A673 (cell line): ENCODE measurements around the gene CFAP100. TPM values are rescaled to one million over a fixed set of nuclear protein-coding genes. Genes with fewer than 3 reads are reported as not detected.

Experiments
- BruUV-seq: library from RNA; stranded (reverse); fragments of 400-500 nt; replicated peaks from 2 replicates; lab custom pipeline; 2021; lab: Mats Ljungman, UMichigan
- CTCF ChIA-PET: fragments of 300-600 bp; sonication (Branson Sonifier 250); formaldehyde crosslinking; loops from one replicate; lab custom pipeline; 2022; ENCODE audit warnings: antibody characterized with exemption; lab: Charles Lee
- POLR2A ChIA-PET: fragments of 300-600 bp; sonication (Branson Sonifier 250); formaldehyde crosslinking; loops from one replicate; lab custom pipeline; 2022; ENCODE audit warnings: antibody characterized with exemption; ENCODE audit not compliant: low non-redundant PET; lab: Charles Lee
- DNase-seq: peaks from one replicate; pipeline ENCODE4 v3.0.0-alpha.2; 2015; ENCODE audit warnings: low spot score
- H3K27ac ChIP-seq: fragments of 200-600 bp; sonication (generic); 2 replicates; pipeline ENCODE4 v1.5.1; 2016; ENCODE audit warnings: mixed run types, low read depth, mild to moderate bottlenecking, mixed read lengths, antibody characterized with exemption, low read length; ENCODE audit not compliant: poor library complexity, severe bottlenecking
- H3K27me3 ChIP-seq: fragments of 200-600 bp; sonication (generic); replicated peaks from 2 replicates; pipeline ENCODE4 v1.6.1; 2017; ENCODE audit warnings: mixed run types, low read depth, mild to moderate bottlenecking, mixed read lengths, antibody characterized with exemption, low read length; ENCODE audit not compliant: insufficient read depth, poor library complexity
- H3K36me3 ChIP-seq: fragments of 200-600 bp; sonication (generic); 2 replicates; pipeline ENCODE4 v1.6.1; 2016; ENCODE audit warnings: mixed run types, mild to moderate bottlenecking, mixed read lengths, antibody characterized with exemption, low read length; ENCODE audit not compliant: insufficient read depth, poor library complexity, severe bottlenecking
- H3K4me1 ChIP-seq: fragments of 200-600 bp; sonication (generic); 2 replicates; pipeline ENCODE4 v1.6.1; 2017; ENCODE audit warnings: mixed run types, mild to moderate bottlenecking, mixed read lengths, antibody characterized with exemption, low read length; ENCODE audit not compliant: insufficient read depth, poor library complexity, severe bottlenecking
- H3K4me3 ChIP-seq: fragments of 200-600 bp; sonication (generic); 2 replicates; pipeline ENCODE4 v1.5.1; 2016; ENCODE audit warnings: low read depth, mixed run types, mild to moderate bottlenecking, mixed read lengths, low read length; ENCODE audit not compliant: poor library complexity, severe bottlenecking
- H3K9me3 ChIP-seq: fragments of 200-600 bp; sonication (generic); 2 replicates; pipeline ENCODE4 v1.6.1; 2016; ENCODE audit warnings: mixed run types, low read depth, mild to moderate bottlenecking, mixed read lengths, antibody characterized with exemption, low read length; ENCODE audit not compliant: poor library complexity, severe bottlenecking
- EZH2 ChIP-seq: fragments of 200-600 bp; sonication (generic); IDR thresholded peaks from 2 replicates; pipeline ENCODE4 v1.6.1; 2017; ENCODE audit warnings: borderline replicate concordance, low read depth, mild to moderate bottlenecking, mixed read lengths, antibody characterized with exemption, low read length; ENCODE audit not compliant: poor library complexity, severe bottlenecking
- intact Hi-C: fragments of 100-400 bp; cut with micrococcal nuclease; formaldehyde crosslinking; loops from one replicate; pipeline ENCODE4 v1.10.0; 2022; ENCODE audit not compliant: unreplicated experiment
- total RNA-seq: library from RNA; stranded (reverse); gene quantifications from 2 replicates; pipeline ENCODE4 v1.2.3, GENCODE V29; 2021
- TF ChIP-seq, protein P1 (sequence below): fragments of 300-800, 200-600 bp; sonication (generic); conservative IDR thresholded peaks from 2 replicates; pipeline ENCODE4 v1.5.1; 2017; ENCODE audit warnings: low read depth, mild to moderate bottlenecking, antibody characterized with exemption, low read length, moderate library complexity, mixed read lengths

Gene CFAP100
- total RNA-seq, 1 experiment from 2014 or later: not detected

DNA sequence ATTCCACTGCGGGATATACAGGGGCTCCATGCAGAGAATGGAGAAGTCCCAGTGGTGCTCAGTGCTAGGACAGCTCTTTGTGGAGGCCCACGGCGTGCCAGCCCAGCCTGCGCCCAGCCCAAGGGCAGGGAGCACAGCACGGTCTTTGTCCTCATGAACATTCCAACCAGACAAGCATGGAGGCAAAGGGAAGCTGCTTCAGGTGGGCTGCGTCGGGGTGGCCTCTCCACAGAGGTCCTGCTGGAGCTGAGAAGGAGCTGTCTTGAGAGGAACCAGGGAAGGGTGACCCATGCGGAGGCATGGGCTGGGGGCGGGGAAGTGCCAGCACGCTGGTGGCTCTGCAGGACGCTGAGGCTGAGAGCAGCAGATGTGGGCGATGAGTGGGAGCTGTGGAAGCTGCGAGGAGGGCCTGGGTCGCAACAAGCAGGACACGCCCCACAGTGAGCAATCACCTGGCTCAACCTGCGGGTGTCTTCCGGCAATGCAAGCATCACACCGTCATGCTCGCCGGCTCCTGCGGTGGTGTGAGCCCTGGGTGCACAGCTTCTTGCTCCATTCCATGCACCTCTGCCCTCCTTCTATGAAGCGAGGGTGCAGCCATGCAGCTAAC, 23.5 kb upstream of the CFAP100 start:
- no TSS peak for BruUV-seq
- TF ChIP-seq, protein P1, sequence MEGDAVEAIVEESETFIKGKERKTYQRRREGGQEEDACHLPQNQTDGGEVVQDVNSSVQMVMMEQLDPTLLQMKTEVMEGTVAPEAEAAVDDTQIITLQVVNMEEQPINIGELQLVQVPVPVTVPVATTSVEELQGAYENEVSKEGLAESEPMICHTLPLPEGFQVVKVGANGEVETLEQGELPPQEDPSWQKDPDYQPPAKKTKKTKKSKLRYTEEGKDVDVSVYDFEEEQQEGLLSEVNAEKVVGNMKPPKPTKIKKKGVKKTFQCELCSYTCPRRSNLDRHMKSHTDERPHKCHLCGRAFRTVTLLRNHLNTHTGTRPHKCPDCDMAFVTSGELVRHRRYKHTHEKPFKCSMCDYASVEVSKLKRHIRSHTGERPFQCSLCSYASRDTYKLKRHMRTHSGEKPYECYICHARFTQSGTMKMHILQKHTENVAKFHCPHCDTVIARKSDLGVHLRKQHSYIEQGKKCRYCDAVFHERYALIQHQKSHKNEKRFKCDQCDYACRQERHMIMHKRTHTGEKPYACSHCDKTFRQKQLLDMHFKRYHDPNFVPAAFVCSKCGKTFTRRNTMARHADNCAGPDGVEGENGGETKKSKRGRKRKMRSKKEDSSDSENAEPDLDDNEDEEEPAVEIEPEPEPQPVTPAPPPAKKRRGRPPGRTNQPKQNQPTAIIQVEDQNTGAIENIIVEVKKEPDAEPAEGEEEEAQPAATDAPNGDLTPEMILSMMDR: no peak
- TF ChIP-seq EZH2: no peak

DNA sequence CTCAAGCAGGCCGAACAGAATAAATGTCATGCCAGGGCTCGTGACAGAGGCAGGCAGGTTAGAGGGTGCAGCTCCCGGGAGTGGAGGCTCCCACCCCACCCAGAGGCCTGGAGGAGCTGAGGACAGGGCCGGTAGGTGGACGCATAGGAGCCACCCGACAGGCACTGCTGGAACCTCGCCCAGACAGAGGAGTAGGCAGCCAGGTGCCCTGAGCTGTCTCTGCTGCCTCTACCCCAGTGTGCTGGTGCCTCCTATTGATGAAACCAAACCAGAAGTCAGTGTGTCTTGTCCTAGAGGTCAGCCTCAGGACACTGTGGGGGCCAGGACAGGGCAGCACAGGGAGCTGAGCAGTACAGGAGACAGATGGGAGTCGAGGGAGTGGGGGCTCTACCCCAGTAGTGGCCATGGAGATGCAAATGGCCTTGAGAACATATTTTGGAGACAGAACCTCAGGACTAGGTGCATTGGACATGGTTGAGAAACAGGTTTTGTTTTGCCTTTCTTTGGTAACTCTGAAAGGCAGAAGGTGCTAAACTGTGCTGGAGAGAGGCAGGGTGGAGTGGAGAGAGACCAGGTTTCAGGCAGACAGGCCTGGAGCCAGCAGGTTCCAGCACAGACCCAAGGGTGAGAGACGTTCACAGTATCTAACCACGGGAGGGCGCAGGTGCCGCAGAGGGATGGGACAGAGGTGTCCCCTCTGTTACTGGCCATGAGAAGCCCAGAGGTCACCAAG, 22.1 kb upstream of the CFAP100 start:
- Histone ChIP-seq H3K9me3 (no peaks in the 10 kb centered on the region), H3K27me3 (no peaks in the 10 kb centered on the region), H3K27ac (no peak overlapping the region), H3K36me3 (no peaks in the 10 kb centered on the region), H3K4me1 (peaks cover 13% of the 10 kb centered on the region), H3K4me3 (no peak overlapping the region)
- ChIA-PET CTCF (no interaction called here), POLR2A (no interaction called here)
- no peak for TF ChIP-seq EZH2
- TF ChIP-seq, protein P1: no peak
- DNase-seq: no peak
- intact Hi-C loops: no loop called here
- no TSS peak for BruUV-seq

More for the DNA sequence above, 23.5 kb upstream of the CFAP100 start:
- Histone ChIP-seq H3K36me3 (no peaks in the 10 kb centered on the region), H3K4me3 (no peak overlapping the region), H3K27ac (no peak overlapping the region), H3K9me3 (no peaks in the 10 kb centered on the region), H3K4me1 (peaks cover 5% of the 10 kb centered on the region), H3K27me3 (no peaks in the 10 kb centered on the region)
- DNase-seq: no peak
- POLR2A ChIA-PET: no interaction called here
- intact Hi-C loops: no loop called here
- CTCF ChIA-PET: no interaction called here

DNA sequence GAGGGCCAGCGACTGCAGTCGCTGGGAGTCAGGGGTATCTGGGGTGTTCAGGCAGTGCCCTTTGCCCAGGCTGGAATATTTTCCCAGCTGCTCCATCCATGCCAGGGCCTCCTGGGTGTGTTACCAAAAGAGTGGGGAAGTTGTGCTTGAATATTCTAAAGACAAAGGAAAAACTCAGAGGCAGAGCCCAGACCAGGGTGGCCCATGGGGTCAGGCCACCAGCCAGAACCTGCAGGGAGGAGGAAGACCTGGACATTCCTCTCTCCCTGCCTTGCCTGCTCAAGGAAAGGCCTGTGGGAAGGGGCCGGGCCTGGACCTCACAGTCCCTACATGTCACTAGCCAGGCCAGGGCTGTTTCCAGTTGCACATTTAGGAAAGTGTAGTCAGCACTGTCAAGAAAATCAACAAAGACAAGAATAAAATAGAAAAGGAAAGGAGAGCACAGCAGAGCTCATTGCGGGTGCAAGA, 21.5 kb upstream of the CFAP100 start:
- ChIA-PET POLR2A (no interaction called here), CTCF (no interaction called here)
- intact Hi-C loops: no loop called here
- no peaks in the 10 kb centered on the region for H3K9me3 ChIP-seq
- no peaks in the 10 kb centered on the region for H3K27me3 ChIP-seq
- H3K4me1 ChIP-seq: peaks cover 13% of the 10 kb centered on the region
- no peak overlapping the region for H3K4me3 ChIP-seq
- no peak for DNase-seq
- no peaks in the 10 kb centered on the region for H3K36me3 ChIP-seq
- TF ChIP-seq, protein P1: no peak
- TF ChIP-seq EZH2: no peak
- BruUV-seq: no TSS peak
- H3K27ac ChIP-seq: no peak overlapping the region
